Stimulated activated CD4-positive, alpha-beta T cell treated with anti-CD3 and anti-CD28 coated beads, TNF-alpha, amount 100 ng/mL, for 1 hour (primary cell): Measurements from ENCODE around the gene COL4A1.

ENCODE experiments used
- DNase-seq, 3 donors: peaks; one replicate each; pipeline ENCODE4 v3.0.0-alpha.2; 2020; ENCODE audit warnings: low read depth in 3 of 3, low spot score in 1 of 3

Gene COL4A1

DNA sequence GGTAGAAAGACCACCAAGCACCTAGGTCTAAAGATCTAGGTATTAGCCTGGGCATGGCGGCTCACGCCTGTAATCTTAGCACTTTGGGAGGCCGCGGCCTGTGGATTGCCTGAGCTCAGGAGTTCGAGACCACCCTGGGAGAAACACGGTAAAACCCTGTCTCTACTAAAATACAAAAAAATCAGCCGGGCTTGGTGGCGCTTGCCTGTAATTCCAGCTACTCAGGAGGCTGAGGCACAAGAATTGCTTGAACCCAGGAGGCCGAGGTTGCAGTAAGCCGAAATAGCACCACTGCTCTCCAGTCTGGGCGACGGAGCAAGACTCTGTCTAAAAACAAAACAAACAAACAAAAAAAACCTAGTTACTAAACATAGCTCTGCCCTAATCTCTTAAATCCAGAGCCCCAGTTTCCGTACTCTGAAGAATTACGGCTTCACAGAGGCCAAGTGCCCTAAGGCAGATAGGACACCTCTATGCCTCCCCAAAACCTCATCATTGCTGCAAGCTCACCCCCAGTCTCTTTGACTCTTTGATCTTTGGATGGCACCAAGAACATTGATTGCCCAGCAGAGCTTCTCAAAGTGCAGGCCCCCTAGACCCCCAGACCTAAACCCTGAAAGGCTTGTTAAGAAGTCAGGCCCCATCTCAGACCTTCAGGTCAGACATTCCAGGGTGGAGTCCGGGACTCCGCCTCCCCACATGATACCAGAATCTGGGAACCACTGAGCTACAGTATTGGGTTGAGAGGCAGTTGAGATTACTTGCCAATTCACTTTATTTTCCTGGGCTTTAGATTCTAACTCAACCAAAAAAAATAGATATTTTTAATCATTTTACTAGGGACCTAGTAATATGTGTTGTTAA lies 2.9 kb upstream of the COL4A1 start:
- DNase-seq, result no peak

DNA sequence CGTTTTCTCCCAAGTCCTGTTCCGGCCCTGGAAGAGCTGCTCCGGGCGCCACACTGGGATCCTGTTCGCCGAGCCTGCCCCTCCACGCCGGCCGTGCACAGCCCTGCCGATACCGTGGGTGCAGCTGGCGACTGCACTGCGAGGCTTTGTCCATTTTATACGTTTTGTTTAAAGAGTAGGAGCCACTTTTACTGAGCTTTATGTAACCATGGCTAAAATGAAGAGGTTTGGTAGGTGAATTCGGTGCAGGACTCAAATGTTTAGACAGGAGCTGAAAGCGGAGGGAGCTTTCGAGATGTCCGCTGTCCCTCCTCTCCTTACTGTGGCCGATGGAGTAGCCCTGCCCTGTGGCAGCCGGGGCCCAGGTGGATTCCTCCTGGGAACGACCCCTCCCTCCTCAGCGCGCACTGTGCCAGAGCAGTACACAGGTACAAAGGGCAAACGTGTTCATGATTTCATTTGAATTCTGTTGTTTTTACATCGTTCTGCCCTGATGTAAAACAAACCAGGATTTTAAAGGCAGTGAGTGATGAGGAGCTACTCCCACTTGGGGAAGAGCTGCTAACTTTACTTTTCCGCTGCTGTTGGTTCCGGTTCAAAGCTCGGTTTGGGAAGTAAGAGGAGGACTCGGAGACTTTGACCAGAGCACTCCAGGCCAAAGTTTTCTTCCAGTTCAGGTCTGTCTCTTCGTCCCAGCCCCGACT lies 1.9 kb upstream of the COL4A1 start:
- DNase-seq, result no peak

DNA sequence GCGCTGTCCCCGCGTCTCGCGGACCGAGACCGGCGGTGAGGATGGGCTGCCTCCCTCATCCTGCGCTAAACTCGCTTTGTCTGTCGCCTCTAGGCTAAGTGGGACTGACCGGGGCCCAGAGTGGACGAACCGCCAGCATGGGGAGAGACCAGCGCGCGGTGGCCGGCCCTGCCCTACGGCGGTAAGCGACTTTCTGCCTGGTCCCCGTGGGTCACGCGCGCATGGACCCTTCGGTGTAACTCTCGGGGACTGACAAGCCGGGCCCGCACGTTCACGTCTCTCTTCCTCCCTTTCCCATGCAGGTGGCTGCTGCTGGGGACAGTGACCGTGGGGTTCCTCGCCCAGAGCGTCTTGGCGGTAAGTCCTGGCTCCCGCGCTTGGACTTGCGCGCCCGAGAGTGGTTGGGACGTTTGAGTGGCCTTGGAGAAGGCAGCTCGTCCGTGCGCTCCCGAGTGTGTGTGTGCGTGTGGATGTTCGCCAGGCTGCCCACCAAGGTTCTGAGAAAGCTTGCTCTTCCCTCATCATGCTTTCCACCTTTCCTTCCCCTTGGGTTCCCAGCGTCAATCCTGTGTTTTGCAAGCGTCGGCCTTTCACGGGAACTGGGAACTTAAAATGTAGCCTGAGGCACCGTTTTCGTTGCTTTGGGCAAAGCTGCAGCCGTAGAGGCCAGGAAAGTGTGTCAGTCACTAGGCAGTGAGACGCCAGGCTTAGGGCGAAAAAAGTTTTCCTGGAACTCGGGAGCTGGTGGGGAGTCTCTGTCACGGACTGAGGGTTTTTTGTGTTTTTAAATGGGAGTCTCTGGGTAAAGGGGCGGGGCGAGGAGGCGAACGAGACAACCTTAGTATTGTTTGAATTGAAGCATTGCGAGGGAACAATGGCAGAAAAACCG lies 1.1 kb upstream of the COL4A1 start:
- no peak for DNase-seq

DNA sequence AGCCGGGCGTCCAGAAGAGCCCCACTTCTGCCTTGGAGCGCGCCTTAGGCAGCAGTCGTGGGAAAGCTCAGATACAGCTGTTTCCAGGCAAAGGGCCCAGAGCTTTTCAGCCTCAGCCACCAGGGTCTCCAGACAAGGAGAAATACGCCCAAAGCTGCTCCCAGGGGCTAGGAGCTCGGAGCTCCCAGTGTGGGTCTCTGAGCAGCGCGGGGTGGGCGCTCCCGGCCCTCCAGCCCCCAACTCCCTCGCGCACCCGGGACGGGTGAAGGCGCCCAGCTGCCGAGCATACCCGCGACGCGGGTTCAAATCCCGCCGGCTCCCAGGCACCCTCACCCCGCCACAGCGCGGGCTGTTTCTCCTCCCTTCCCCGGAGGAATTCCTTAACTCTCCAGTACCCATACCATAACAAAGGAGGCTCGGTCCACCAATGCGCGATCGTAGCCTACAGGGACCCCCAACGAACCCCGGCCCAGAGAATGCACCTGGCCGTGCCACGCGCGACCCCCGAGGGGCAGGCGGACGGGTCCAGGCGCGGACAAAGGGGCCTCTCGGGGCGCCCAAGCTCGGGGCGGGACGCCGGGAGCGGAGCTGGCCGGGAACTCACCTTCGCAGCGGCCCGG lies 507 bp downstream of the COL4A1 start:
- DNase-seq, result no peak

DNA sequence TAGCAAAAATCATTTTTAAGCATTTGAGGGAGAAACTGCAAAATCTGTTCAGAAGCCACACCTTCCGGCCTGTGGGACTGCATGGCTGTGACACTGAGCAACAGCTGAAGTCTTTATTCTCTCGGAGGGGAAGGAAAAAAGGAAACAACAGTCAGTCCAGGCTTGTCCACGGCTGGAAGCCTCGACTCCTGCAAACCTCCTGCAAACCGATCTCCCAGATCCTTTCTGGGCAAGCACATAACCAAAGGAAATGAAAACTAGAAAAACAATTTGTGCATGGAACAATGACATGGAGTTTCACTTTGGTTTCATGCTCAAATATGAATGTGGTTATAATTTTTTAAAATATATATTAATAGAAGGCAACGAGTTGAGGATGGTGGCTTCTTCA lies 1.0 kb downstream of the COL4A1 start:
- DNase-seq, result no peak

DNA sequence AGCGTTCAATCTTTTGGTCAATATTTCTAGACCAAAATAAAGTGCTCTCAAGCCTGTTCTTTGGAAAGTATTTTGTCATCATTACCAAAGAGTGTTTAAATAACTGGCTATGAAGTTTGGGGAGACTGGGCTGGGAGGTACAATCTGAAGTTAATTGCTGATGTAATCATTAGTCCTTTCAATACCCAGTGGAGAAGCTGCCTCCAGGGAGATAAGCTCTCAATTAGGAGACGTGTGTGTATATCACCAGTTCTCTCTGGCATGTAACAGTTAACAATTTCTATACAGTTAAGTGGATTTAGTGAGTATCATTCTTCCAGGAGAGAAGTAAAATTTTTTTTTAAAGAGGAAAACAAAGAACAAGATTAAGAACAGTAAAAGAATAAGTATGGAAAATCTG lies 1.4 kb downstream of the COL4A1 start:
- DNase-seq, result no peak

DNA sequence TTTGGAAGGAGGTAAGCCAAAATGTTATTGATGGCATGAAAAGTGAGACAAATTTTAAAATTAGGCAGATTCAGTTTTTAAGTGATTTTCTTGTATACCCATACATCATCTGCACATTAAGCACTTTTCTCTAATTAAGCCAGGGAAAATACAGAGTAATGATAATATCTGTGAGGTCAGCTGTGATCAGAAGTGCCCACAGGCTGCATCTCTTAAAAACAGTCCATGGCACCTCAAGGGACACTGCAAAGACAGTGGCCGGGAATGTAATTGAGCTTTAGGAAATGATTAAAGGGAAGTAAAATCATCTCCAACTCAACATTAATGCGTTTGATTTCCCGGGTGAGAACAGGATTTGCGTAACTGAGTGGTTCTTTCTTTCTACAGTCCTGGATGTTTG lies 2.0 kb downstream of the COL4A1 start:
- no peak for DNase-seq

DNA sequence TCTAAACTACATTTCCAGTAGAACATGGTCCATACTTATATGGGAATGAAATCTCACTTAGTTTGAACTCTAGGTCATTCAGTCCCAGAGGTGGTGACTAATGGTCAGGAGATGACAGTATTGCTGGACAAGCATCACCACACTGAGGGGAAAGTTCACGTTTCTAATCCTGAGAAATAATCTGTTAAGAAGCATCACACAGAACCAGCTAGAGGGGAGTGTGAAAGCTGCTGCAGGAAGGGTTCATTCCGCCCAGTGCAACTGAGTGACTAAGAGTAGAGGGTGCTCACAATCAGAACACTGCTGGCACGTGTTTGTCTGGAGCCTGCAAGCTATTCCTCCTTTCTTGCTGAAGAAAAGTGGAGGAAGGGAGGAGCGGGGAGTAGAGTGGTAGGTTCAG lies 2.7 kb downstream of the COL4A1 start:
- DNase-seq, result no peak

DNA sequence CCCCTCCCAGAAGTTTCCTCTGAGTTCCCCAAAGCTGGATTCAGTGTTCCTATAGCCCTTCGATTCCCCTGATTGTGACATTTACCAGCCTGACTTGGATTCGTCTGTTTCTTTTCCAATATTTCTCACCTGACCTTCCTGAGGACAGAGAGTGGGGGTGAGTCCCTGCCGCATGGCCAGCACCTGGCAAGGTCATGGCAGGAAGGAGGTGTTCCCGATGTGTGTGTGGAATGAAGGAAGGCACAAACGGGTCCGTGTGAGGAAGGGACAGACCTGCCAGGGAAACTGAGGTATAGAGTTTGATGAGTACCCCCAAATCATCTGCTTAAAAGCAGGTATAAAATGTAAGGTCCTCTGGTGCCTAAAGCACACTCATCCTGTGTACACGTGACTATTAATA lies 3.3 kb downstream of the COL4A1 start:
- DNase-seq, result no peak

DNA sequence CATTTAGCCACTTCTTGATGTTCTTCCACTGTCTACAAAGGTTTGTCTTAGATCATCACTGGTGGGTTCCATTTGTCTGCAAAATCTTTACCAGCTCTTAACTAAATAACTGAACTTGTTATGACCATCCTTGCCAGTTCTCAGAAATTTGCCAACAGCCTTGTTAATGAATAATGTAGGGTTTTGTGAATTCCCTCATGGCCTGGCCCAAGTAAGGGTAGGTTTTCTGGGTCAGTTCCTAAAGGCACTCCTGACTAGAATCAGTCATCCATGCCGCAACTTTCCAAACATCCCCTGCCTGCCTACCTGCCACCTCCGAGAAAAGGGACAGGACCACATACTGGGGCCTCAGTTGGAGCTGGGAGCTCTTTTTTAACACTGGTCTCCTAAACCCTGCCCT lies 4.0 kb downstream of the COL4A1 start:
- no peak for DNase-seq

DNA sequence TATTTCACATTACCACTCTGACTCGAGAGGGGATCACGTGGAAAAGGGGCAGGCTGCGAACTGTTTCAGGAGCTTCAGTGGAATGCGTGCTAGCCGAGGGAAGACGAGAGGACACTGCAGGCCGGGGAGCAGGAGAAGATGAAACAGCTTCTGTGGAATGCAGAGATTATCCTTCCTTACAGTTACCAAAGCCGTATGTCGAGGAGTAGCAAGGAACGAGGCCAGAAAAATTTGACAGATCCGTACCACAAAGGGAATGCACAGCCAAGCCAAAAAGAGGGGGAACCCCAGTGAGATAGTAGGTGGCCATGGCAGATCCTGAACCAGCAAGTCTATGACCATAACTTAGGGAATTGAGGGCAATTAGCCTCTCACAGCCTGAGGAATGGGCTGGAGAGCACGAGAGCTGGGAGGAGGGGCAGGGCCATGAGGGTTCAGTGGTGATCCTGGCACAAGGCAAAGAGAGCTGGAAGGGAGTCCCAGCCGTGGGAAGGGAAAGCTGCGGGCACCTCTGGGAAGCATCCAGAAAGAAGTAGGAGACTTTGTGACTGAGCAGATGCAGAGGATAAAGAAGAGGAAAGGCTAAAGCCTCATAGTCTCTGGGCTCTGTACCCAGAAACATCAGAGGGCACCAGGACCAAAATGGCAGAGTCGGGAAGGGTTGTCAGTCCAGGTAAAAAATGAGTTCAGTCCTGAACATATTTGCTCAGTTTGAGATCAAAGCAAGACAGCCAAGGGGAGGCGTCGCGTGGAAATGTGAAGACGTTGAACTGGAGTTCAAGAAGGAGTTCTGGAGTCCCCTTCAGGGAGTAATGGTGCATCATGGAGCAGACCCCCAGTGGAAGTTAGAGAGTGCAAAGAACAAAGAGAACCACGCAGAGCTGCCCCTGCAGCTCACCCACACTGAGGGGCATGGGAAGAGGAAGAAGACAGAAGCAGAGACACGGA lies 5.1 kb downstream of the COL4A1 start:
- DNase-seq, result no peak

DNA sequence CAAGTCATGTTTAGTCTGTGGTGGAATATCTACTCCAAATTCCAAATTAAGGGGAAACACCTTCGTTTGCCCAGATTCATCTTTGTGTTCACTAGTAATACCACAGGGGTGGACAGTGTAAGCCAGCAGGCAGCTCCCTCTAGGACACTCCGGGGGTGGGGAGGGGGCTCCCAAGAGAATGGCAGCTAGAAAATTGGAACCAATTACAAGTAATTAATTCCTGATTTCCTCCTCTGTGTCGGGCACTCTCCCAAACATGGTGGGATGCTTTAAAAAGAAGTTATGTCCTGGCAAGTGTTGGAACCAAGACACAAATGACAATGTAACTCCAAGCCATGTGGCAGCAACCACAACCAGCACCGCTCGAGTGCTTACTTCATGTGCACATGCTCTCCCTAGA lies 5.9 kb downstream of the COL4A1 start:
- DNase-seq, result no peak

DNA sequence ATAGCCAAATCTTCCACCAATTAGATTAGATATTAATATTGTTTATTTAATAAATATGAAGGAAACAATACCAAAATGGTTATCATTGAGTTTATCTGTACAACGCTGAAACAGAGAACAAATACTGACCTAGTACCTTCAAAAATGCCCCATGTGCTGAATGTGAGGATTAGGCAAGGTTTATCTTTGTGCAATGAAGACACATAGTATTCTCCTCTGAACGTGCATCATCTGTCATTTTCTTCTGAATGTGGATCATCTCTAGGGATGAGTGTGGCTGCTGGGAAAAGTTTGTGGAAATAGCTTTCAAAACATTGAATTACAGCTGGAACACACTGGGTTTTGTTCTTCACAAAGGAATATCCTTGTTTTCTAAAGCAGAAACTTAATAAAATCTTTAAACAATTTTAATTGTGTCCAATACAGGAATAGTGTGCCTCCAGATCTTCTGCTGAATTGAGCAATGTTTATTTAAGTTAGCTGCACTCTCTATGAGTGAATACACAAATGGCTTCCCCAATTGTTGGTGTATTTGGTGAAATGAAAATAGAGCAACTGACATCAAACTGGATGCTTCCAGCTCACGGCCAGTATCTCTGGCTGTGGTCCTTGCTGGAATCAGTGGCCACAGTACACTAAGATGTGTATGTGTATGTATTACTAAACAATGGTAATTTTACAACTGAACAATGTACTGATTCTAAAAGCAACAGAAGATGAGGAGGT lies 6.7 kb downstream of the COL4A1 start:
- DNase-seq, result no peak

DNA sequence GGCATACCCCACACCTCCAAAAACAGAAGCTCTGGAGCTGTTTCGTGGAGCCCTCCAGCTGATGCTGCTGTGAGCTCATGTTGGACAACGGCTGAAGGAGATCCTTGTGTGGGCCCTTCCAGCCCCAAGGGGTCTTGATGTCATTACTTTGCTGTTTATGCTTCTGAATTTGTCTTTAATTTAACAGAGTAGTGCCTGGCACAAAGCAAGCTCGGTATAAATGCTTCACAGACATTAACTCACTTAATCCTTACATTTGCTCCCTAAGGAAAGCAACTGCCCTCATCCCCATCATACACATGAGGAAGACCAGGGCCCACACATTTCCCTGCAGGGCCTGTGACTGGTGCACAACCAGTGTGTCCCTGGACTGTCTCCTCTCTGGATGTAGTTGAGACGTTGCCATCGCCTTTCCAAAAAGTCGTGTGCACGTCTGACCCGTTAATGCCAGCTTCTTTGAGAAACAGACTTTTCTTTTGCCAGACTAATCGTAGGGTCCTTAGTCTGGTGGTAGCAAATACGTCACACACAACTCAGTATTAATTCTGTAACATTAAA lies 7.6 kb downstream of the COL4A1 start:
- no peak for DNase-seq

DNA sequence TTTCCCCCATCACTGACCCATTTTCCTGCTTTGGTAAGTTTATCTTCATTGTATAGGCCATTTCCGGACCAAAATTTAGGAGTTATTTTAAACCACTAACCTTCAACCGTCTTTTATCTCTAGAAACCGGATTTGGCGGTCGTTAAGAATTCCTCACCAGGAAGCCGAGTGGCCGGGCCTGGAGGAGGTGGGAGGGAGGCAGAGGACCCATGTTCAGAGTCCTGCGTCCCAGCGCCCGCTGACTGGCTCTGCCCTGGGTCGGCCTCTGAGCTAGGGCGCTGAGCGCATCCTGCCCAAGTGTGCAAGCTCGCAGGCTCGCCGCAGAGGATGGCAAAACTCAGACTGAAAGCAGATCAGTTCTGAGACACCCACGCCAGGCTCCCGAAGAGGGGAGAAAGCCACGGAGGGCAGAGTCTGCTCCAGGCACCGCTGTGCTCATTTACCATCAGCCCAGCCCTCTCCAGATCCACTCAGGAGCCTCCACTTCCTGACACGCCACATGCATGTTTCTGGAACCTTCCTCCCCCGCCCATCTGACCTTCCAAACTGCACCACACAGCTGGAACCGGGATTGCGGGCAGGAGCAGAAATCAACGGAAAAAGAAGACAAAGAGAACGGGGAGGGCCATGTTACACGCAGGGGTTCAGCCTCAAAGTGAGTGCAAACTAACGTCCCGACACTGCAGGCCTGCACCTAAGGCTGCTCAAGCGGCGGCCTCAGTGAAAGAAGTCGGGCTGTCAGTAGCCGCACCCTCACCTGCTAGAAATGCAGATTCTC lies 8.3 kb downstream of the COL4A1 start:
- no peak for DNase-seq

DNA sequence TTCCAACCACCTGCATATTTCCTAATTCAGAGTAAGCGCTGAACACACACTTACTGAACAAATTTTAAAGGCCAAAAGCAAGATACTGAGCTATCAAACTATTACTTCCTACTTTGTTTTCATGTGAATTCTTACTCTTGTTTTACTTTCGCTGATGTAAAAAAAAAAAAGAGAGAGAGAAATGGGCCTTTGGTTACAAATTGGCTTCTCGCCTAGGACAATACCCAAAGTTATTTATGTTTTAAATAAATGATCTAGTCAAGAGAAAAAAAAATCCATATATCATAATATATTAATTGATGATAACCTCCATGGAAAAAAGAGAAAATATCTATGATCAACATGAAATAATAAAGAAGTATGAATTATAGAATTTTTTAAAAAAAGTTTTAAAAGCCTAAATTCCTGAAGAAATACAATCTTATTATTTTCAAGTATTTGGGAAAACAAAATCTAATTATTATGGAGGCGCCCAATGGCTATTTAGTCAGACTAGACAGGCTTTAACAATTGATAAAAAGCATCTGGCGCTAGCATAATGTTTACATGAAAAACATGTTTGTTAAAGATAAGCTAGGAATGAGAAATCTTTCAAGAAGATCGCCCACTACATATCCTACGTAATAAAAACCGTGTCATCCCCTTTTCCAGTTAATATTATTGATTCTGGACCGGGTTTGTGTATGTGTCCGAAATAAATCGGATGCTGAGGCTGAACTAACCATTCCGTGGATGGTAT lies 9.0 kb downstream of the COL4A1 start:
- no peak for DNase-seq

DNA sequence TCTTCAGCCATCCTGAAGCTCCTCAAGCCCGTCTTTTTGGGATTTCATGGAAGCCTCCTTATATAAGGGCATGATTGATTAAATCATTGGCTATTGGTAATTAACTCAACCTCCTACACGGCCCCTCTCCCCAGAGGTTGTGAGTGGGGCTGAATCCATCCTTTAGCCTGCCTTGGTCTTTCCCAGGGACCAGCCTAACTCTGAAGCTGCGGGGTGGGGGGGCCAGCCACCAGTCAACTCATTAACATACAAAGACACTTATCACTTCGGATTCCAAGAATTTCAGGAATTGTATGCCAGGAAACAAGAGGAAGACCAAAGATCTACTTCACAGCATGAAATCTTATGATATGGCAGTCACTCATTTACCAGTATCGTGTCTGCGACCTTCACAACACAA lies 9.9 kb downstream of the COL4A1 start:
- no peak for DNase-seq

DNA sequence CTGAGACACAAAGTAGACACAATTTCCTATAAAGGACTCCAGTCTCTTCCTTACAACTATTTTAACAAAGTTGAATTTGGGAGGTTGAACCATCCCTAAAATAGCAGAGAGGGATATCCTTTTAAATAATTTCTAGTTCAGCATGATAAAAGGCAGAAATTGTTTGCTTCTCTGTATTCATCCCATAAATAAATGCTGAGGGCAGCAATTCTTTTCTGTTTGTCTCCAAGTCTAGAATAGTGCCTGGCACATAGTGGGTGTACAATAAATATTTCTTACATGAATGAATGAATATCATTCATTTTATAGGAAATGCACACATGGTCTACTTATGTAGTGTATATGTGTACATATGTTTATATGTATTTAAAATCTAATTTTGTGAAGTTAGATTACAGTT lies 12.3 kb downstream of the COL4A1 start:
- no peak for DNase-seq
